ENCODE results near the gene HIF1A.
"Not testable (repeated sequence)": the region's sequence is repeated elsewhere in the genome, so short reads cannot be mapped to it uniquely, and the experiment has no call there.

HIF1A gene

GRCh38 chr14:61750708-61751474 is 55.6 kb downstream of the HIF1A start:
- H3K4me3 ChIP-seq (ENCODE audit: low read depth, low read length): peak overlapping the region; percentile 79
- TF ChIP-seq, protein P1, sequence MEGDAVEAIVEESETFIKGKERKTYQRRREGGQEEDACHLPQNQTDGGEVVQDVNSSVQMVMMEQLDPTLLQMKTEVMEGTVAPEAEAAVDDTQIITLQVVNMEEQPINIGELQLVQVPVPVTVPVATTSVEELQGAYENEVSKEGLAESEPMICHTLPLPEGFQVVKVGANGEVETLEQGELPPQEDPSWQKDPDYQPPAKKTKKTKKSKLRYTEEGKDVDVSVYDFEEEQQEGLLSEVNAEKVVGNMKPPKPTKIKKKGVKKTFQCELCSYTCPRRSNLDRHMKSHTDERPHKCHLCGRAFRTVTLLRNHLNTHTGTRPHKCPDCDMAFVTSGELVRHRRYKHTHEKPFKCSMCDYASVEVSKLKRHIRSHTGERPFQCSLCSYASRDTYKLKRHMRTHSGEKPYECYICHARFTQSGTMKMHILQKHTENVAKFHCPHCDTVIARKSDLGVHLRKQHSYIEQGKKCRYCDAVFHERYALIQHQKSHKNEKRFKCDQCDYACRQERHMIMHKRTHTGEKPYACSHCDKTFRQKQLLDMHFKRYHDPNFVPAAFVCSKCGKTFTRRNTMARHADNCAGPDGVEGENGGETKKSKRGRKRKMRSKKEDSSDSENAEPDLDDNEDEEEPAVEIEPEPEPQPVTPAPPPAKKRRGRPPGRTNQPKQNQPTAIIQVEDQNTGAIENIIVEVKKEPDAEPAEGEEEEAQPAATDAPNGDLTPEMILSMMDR (IDR thresholded peaks at IDR 0.05; ENCODE audit: insufficient read depth, low read depth, low read length, missing control alignments): no peak
- DNase-seq (ENCODE audit: low read depth): peak; percentile 91

DNA sequence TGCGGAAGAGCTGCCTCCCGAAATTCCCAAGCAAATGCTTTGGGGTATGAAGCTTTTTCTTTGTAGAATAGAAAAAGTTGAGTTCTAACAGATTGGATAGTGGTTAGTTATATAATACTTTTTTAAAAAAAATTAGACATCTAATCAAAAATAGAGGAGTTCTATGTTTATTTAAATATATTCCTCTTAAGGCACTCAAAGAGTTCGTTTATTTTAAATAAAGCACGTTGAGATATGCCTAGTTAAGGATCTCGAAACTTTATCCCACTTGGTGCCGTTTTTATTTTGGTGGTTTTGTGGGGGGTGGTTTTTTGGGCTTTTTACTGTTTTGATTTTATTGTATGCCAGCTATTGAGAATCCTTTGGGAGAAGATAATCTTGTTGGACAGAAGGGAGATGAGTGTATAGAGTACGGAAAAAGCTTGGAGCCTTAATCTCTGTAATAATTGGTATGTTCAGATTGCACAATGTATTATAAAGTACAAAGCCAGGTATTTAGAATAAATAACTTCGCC is 56.2 kb downstream of the HIF1A start:
- peak overlapping the region; percentile 79 for H3K4me3 ChIP-seq (ENCODE audit: low read depth, low read length)
- TF ChIP-seq, protein P1 (IDR thresholded peaks at IDR 0.05; ENCODE audit: insufficient read depth, low read depth, low read length, missing control alignments): no peak
- DNase-seq (ENCODE audit: low read depth): no peak

GRCh38 chr14:61752626-61753025 is 57.3 kb downstream of the HIF1A start:
- DNase-seq (ENCODE audit: low read depth): peak; percentile 36

DNA sequence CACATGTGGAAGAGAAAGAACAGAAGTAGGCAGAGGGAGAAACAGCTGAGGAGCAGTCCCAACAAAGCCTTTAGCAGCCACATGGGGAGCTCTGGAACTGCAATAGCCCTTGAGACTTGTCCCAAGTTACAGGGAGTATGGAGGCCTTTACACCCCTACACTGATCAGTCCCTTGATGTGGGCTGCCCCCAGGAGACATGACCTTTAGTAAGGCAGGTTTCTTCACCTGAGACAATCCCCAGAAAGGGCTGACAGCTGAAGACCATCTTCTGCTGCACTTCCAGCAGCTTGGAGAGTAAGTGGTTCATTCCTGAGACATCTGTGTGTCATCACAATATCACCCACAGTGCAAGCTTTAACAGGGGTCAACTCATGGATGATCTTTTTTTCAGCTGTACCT is 58.3 kb downstream of the HIF1A start:
- peak; percentile 6 for DNase-seq (ENCODE audit: low read depth)
- no peak overlapping the region for H3K4me3 ChIP-seq (ENCODE audit: low read depth, low read length)
- TF ChIP-seq, protein P1 (IDR thresholded peaks at IDR 0.05; ENCODE audit: insufficient read depth, low read depth, low read length, missing control alignments): peak; percentile 7

More at GRCh38 chr14:61752626-61753025, 57.3 kb downstream of the HIF1A start:
- TF ChIP-seq, protein P1 (IDR thresholded peaks at IDR 0.05; ENCODE audit: insufficient read depth, low read depth, low read length, missing control alignments): no peak
- peak overlapping the region; percentile 79; the same call in 1 of the 2 replicates for H3K4me3 ChIP-seq (ENCODE audit: low read depth, low read length)

DNA sequence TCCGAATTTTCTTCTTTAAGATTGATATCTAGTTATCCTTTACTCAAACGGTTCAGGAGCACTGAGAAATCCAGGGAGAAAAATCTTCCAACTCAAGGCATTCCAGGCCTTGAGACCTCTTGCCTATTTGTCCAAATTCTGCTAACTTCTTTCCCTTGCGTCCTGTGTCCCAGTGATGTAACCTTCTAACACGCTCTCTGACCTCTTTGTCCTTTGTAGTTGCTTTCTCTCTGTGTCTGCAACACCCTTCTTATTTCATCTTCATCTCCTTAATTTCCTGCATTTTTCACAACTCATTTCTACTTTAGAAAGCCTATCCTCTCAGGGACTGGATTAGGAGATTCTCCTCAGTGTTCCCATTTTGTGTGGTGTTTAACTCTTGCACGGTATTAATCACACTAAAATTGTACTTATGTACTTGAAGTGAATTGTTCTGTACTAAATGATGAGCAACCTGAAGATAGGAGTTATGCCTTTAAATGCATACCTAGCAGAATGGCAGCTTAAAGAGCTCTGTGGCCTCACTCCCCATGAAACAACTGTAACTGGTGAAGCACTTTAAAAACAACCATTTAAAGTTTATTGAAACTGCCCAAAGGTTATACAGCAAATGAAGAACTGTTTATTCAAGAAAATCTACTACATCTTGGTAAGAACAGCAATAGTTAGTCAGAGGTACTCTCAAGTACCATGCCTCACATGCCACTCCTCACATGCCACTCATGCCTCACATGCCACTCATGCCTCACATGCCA is 59.5 kb downstream of the HIF1A start:
- H3K4me3 ChIP-seq (ENCODE audit: low read depth, low read length): no peak overlapping the region
- DNase-seq (ENCODE audit: low read depth): no peak
- TF ChIP-seq, protein P1 (IDR thresholded peaks at IDR 0.05; ENCODE audit: insufficient read depth, low read depth, low read length, missing control alignments): no peak

DNA sequence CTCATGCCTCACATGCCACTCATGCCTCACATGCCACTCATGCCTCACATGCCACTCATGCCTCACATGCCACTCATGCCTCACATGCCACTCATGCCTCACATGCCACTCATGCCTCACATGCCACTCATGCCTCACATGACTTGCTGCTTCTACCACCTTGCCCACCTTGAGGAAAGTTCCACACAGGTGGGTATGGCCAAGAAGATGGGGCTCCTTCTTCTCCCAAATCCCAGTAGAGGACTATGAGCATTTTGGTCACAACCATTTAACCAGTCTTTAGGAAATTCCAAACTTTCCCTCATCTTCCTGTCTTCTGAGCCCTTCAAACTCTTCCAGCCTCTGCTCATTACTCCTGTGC is 60.0 kb downstream of the HIF1A start:
- not testable (repeated sequence) for DNase-seq (ENCODE audit: low read depth); H3K4me3 ChIP-seq (ENCODE audit: low read depth, low read length)

DNA sequence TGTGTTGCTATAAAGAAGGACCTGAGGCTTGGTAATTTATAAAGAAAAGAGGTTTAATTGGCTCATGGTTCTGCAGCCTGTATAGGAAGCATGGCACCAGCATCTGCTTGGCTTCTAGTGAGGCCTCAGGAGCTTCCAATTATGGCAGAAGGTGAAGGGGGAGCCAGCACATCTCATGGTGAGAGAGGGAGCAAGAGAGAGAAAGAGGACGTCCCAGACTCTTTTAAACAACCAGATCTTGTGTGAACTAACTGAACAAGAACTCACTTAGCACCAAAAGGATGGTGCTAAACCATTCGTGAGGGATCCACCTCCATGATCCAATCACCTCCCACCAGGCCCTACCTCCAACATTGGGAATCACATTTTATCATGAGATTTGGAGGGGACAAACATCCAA is 60.8 kb downstream of the HIF1A start:
- DNase-seq (ENCODE audit: low read depth): no peak
- TF ChIP-seq, protein P1 (IDR thresholded peaks at IDR 0.05; ENCODE audit: insufficient read depth, low read depth, low read length, missing control alignments): no peak
- H3K4me3 ChIP-seq (ENCODE audit: low read depth, low read length): no peak overlapping the region

All from GM12865 (cell line).